H1 (cell line): ENCODE data around the gene LRPPRC. TPM values are rescaled to one million over a fixed set of nuclear protein-coding genes. Genes with fewer than 3 reads are reported as not detected.

ENCODE experiments used
- CHD2 ChIP-seq: IDR thresholded peaks from 2 replicates; pipeline ENCODE4 v1.6.1; 2012; ENCODE audit warnings: low read length, improper control_type of control experiment
- EGR1 ChIP-seq: IDR thresholded peaks from 2 replicates; pipeline ENCODE4 v1.6.1; 2011; ENCODE audit warnings: low read depth, low read length, borderline replicate concordance
- MAFK ChIP-seq: IDR thresholded peaks from 2 replicates; pipeline ENCODE4 v1.6.1; 2012; ENCODE audit warnings: low read depth, mild to moderate bottlenecking, improper control_type of control experiment, low read length
- SIRT6 ChIP-seq: IDR thresholded peaks from one replicate; pipeline ENCODE4 v1.7.1; 2012; ENCODE audit warnings: low read length, inconsistent platforms
- SIX5 ChIP-seq: IDR thresholded peaks from 2 replicates; pipeline ENCODE4 v1.6.1; 2011; ENCODE audit warnings: mild to moderate bottlenecking, low read depth, low read length
- polyA plus RNA-seq, 7 experiments: library from polyadenylated mRNA; depleted of rRNA in 3 of 7; stranded (reverse) in 5 of 7; unstranded in 2 of 7; fragments of >200 nt in 5 of 7; fragments of 200-250 nt in 2 of 7; gene quantifications; 1 replicate in 5 of 7; 2 replicates in 1 of 7; 4 replicates in 1 of 7; pipeline versions ENCODE4 v1.2.1 to v1.2.3, GENCODE V29; 2011 to 2013; ENCODE audit warnings: missing spikeins in 2 of 7, mixed read lengths in 2 of 7
- total RNA-seq: library from RNA; stranded (reverse); fragmentation: NEBNext Ultra II Directional; extraction: Animal tissue kit (Norgen Biotek cat#: 25700); gene quantifications from 2 replicates; pipeline ENCODE4 v1.2.1, GENCODE V29; 2021

Gene LRPPRC
- total and polyA plus RNA-seq, 2 of the 8 experiments (the other 6 are each of a cell fraction or from before 2014, with no cell fraction given) = 43.4 to 167 TPM

- TF ChIP-seq SIRT6 = no peak
- no peak for TF ChIP-seq CHD2
- no peak for TF ChIP-seq EGR1
- TF ChIP-seq MAFK = no peak
- TF ChIP-seq SIX5 = no peak
These were observed 106.4 kb downstream of the LRPPRC start (continued) for GRCh38 chr2:43889416-43889815.
